Glutamatergic neuron (in vitro differentiated cells): ENCODE data around the gene NDUFB8. TPM values are rescaled to one million over a fixed set of nuclear protein-coding genes. Genes with fewer than 3 reads are reported as not detected.

Experiments
- total RNA-seq: library from RNA; stranded (reverse); fragmentation: NEBNext Ultra II Directional; extraction: Animal tissue kit (Norgen Biotek cat#: 25700); gene quantifications from one replicate; pipeline ENCODE4 v1.2.1, GENCODE V29; 2021; ENCODE audit not compliant: unreplicated experiment

NDUFB8 gene
- total RNA-seq, 1 donor from 2014 or later, result 284 TPM

Other genes starting within 250 kb of the NDUFB8 start
- gene BLOC1S2, start 243.2 kb downstream of the NDUFB8 start, total RNA-seq, result 82.9 TPM
- gene PKD2L1, start 199.6 kb downstream of the NDUFB8 start, total RNA-seq, result 0.44 TPM
- gene SCD, start 182.6 kb downstream of the NDUFB8 start, total RNA-seq, result 589 TPM
- not detected for gene WNT8B, start 66.9 kb downstream of the NDUFB8 start, total RNA-seq
- 22.3 TPM for gene SEC31B, start 10.0 kb downstream of the NDUFB8 start, total RNA-seq
- gene HIF1AN, start 6.1 kb upstream of the NDUFB8 start, total RNA-seq, result 49.6 TPM
- not detected for gene PAX2, start 215.7 kb upstream of the NDUFB8 start, total RNA-seq